HepG2 (cell line): ENCODE results near the gene NME7. TPM values are rescaled to one million over a fixed set of nuclear protein-coding genes. Genes with fewer than 3 reads are reported as not detected.
A peak's percentile ranks its signal among the peaks of the same experiment; 100 is the strongest.

Experiments used
- ATF1 ChIP-seq: IDR thresholded peaks from 2 replicates; pipeline ENCODE4 v1.6.1; 2016; ENCODE audit warnings: mild to moderate bottlenecking, control low read depth
- FOXA3 ChIP-seq: IDR thresholded peaks from 2 replicates; pipeline ENCODE4 v1.6.1; 2016; ENCODE audit warnings: missing genetic modification reagents, missing compliant biosample characterization
- HDAC2 ChIP-seq: sonication (generic); formaldehyde crosslinking; IDR thresholded peaks from 2 replicates; pipeline ENCODE4 v1.4.0; 2020; ENCODE audit warnings: missing genetic modification reagents
- ISX ChIP-seq: sonication (generic); formaldehyde crosslinking; conservative IDR thresholded peaks from 2 replicates; pipeline ENCODE4 v1.5.0; 2020; ENCODE audit warnings: missing genetic modification reagents
- JDP2 ChIP-seq: sonication (generic); formaldehyde crosslinking; IDR thresholded peaks from 2 replicates; pipeline ENCODE4 v1.8.1; 2022; ENCODE audit warnings: missing genetic modification reagents, borderline replicate concordance
- NFIB ChIP-seq: sonication (generic); formaldehyde crosslinking; IDR thresholded peaks from 2 replicates; pipeline ENCODE4 v1.9.0; 2021; ENCODE audit warnings: missing genetic modification reagents, mild to moderate bottlenecking, borderline replicate concordance
- PAF1 ChIP-seq: IDR thresholded peaks from 2 replicates; pipeline ENCODE4 v1.6.1; 2016; ENCODE audit warnings: missing genetic modification reagents, missing compliant biosample characterization
- PITX1 ChIP-seq: sonication (generic); formaldehyde crosslinking; IDR thresholded peaks from 2 replicates; pipeline ENCODE4 v1.5.1; 2020; ENCODE audit warnings: mild to moderate bottlenecking, missing genetic modification reagents
- SOX13 ChIP-seq, 3 experiments: fragments of 450-650 bp in 1 of 3; sonication (generic) in 1 of 3; formaldehyde crosslinking in 1 of 3; IDR thresholded peaks in 2 of 3; conservative IDR thresholded peaks in 1 of 3; 2 replicates each; pipeline versions ENCODE4 v1.5.0 to v1.6.1; 2016 to 2020; ENCODE audit warnings: antibody characterized with exemption in 1 of 3, mild to moderate bottlenecking in 1 of 3, missing compliant biosample characterization in 1 of 3, missing genetic modification reagents in 1 of 3, moderate library complexity in 1 of 3
- SRF ChIP-seq: IDR thresholded peaks from 2 replicates; pipeline ENCODE4 v1.6.1; 2011; ENCODE audit warnings: mild to moderate bottlenecking, low read depth, low read length, moderate library complexity
- ZFP41 ChIP-seq: sonication (generic); formaldehyde crosslinking; IDR thresholded peaks from 2 replicates; pipeline ENCODE4 v1.4.0; 2020; ENCODE audit warnings: mild to moderate bottlenecking, missing genetic modification reagents, borderline replicate concordance
- ZNF670 ChIP-seq: sonication (generic); formaldehyde crosslinking; IDR thresholded peaks from 2 replicates; pipeline ENCODE4 v1.8.0; 2022; ENCODE audit warnings: mild to moderate bottlenecking, missing genetic modification reagents, borderline replicate concordance
- polyA plus RNA-seq, 8 experiments: library from polyadenylated mRNA; depleted of rRNA in 3 of 8; stranded (reverse) in 7 of 8; unstranded in 1 of 8; fragments of >200 nt; fragmentation: Illumina TruSeq in 4 of 8; extraction: Trizol in 4 of 8; gene quantifications; 2 replicates each; pipeline versions ENCODE4 v1.2.1 to v1.2.3, GENCODE V29; 2011 to 2016; ENCODE audit warnings: low read depth in 4 of 8, missing spikeins in 1 of 8, mixed read lengths in 1 of 8; ENCODE audit not compliant: insufficient read depth in 1 of 8
- total RNA-seq, 5 experiments: library from RNA; depleted of rRNA; stranded (reverse); fragments of >200 nt; fragmentation: Illumina TruSeq; extraction: Trizol; gene quantifications; 2 replicates each; pipeline ENCODE4 v1.2.3, GENCODE V29; 2016; ENCODE audit warnings: low read depth in 1 of 5
- TF ChIP-seq, protein P1 (sequence below): sonication (generic); formaldehyde crosslinking; IDR thresholded peaks from 2 replicates; pipeline ENCODE4 v1.5.0; 2020; ENCODE audit warnings: mild to moderate bottlenecking, missing genetic modification reagents, borderline replicate concordance
- TF ChIP-seq, protein P2 (sequence below): sonication (generic); formaldehyde crosslinking; IDR thresholded peaks from 2 replicates; pipeline ENCODE4 v1.5.1; 2020; ENCODE audit warnings: mild to moderate bottlenecking, moderate library complexity, missing genetic modification reagents
- TF ChIP-seq, protein P3 (sequence below): sonication (generic); formaldehyde crosslinking; IDR thresholded peaks from 2 replicates; pipeline ENCODE4 v1.4.0; 2020; ENCODE audit warnings: missing genetic modification reagents
- TF ChIP-seq, protein P4 (sequence below): sonication (generic); formaldehyde crosslinking; IDR thresholded peaks from 2 replicates; pipeline ENCODE4 v1.4.0; 2020; ENCODE audit warnings: mild to moderate bottlenecking, missing genetic modification reagents
- TF ChIP-seq, protein P5 (sequence below): sonication (generic); formaldehyde crosslinking; IDR thresholded peaks from 2 replicates; pipeline ENCODE4 v1.4.0; 2020; ENCODE audit warnings: missing genetic modification reagents, borderline replicate concordance

The NME7 gene
- total and polyA plus RNA-seq, 2 of the 13 experiments (the other 11 are each of a cell fraction or from before 2014, with no cell fraction given), result 9.4 to 22.5 TPM

DNA sequence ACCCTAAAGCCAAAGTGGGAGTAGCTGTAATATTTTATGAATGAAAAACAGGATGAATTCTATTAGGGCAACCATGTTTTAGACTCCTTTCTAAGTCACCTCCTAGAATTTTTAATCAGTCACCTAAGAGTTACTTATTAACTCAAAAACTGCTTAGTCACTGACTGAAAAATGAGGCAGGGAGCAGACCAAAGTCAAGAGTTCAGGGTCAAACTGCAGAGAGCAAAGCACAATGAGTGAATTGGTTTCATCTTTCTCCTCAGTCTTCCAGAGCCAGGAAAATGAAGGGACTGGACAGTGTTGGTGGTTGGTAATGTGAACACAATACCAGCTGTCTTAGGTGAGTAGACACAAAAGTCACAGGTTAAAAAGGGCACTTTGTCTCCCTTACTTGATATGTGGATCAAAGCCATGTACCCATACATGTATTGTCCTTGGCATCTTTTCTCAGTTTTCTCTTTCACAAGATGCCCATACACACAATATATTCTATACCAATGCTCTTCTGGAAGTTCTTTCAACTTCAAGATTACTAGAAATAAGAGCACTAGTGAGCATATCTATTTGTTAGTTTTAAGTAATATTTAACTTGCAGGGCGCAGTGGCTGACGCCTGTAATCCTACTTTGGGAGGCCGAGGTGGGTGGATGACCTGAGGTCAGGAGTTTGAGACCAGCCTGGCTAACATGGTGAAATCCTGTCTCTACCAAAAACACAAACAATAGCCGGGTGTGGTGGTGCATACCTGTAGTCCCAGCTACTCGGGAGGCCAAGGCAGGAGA is 218.9 kb downstream of the NME7 start (continued):
- TF ChIP-seq, protein P1, sequence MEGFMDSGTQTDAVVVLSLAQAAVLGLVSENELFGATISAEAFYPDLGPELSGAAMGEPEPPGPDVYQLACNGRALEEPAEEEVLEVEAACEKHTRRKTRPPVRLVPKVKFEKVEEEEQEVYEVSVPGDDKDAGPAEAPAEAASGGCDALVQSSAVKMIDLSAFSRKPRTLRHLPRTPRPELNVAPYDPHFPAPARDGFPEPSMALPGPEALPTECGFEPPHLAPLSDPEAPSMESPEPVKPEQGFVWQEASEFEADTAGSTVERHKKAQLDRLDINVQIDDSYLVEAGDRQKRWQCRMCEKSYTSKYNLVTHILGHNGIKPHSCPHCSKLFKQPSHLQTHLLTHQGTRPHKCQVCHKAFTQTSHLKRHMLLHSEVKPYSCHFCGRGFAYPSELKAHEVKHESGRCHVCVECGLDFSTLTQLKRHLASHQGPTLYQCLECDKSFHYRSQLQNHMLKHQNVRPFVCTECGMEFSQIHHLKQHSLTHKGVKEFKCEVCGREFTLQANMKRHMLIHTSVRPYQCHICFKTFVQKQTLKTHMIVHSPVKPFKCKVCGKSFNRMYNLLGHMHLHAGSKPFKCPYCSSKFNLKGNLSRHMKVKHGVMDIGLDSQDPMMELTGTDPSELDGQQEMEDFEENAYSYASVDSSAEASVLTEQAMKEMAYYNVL (CRISPR knock-in tag), result peak; percentile 86; the same call in 1 of the 2 replicates
- no peak for TF ChIP-seq NFIB (CRISPR knock-in tag)
- TF ChIP-seq, protein P2, sequence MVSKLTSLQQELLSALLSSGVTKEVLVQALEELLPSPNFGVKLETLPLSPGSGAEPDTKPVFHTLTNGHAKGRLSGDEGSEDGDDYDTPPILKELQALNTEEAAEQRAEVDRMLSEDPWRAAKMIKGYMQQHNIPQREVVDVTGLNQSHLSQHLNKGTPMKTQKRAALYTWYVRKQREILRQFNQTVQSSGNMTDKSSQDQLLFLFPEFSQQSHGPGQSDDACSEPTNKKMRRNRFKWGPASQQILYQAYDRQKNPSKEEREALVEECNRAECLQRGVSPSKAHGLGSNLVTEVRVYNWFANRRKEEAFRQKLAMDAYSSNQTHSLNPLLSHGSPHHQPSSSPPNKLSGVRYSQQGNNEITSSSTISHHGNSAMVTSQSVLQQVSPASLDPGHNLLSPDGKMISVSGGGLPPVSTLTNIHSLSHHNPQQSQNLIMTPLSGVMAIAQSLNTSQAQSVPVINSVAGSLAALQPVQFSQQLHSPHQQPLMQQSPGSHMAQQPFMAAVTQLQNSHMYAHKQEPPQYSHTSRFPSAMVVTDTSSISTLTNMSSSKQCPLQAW (CRISPR knock-in tag), result peak; percentile 99
- no peak for TF ChIP-seq ZFP41
- TF ChIP-seq HDAC2 (CRISPR knock-in tag), result peak; percentile 85
- peak; percentile 80; the same call in 1 of the 2 replicates for TF ChIP-seq ZNF670 (CRISPR knock-in tag)
- TF ChIP-seq ATF1 (CRISPR knock-in tag), result peak; percentile 64; the same call in 1 of the 2 replicates
- TF ChIP-seq JDP2, result no peak
- no peak for TF ChIP-seq ISX (CRISPR knock-in tag)
- peak; percentile 74; the same call in 1 of the 2 replicates for TF ChIP-seq FOXA3 (CRISPR knock-in tag)
- no peak for TF ChIP-seq PAF1 (CRISPR knock-in tag)
- TF ChIP-seq PITX1, result peak; percentile 60; the same call in 1 of the 2 replicates
- TF ChIP-seq SOX13 (IDR thresholded peaks at IDR 0.05), result peak; percentile 75
- TF ChIP-seq SOX13 (CRISPR knock-in tag; conservative IDR thresholded peaks at IDR 0.05 in 1 of 2, IDR thresholded peaks at IDR 0.05 in 1 of 2), result peak in 1 of 2 experiments; percentile 95; a peak in 2 of 4 replicates
- TF ChIP-seq, protein P3, sequence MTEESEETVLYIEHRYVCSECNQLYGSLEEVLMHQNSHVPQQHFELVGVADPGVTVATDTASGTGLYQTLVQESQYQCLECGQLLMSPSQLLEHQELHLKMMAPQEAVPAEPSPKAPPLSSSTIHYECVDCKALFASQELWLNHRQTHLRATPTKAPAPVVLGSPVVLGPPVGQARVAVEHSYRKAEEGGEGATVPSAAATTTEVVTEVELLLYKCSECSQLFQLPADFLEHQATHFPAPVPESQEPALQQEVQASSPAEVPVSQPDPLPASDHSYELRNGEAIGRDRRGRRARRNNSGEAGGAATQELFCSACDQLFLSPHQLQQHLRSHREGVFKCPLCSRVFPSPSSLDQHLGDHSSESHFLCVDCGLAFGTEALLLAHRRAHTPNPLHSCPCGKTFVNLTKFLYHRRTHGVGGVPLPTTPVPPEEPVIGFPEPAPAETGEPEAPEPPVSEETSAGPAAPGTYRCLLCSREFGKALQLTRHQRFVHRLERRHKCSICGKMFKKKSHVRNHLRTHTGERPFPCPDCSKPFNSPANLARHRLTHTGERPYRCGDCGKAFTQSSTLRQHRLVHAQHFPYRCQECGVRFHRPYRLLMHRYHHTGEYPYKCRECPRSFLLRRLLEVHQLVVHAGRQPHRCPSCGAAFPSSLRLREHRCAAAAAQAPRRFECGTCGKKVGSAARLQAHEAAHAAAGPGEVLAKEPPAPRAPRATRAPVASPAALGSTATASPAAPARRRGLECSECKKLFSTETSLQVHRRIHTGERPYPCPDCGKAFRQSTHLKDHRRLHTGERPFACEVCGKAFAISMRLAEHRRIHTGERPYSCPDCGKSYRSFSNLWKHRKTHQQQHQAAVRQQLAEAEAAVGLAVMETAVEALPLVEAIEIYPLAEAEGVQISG (CRISPR knock-in tag), result peak; percentile 43
- TF ChIP-seq, protein P4, sequence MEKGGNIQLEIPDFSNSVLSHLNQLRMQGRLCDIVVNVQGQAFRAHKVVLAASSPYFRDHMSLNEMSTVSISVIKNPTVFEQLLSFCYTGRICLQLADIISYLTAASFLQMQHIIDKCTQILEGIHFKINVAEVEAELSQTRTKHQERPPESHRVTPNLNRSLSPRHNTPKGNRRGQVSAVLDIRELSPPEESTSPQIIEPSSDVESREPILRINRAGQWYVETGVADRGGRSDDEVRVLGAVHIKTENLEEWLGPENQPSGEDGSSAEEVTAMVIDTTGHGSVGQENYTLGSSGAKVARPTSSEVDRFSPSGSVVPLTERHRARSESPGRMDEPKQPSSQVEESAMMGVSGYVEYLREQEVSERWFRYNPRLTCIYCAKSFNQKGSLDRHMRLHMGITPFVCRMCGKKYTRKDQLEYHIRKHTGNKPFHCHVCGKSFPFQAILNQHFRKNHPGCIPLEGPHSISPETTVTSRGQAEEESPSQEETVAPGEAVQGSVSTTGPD (CRISPR knock-in tag), result peak; percentile 92
- no peak for TF ChIP-seq SRF
- TF ChIP-seq, protein P5, sequence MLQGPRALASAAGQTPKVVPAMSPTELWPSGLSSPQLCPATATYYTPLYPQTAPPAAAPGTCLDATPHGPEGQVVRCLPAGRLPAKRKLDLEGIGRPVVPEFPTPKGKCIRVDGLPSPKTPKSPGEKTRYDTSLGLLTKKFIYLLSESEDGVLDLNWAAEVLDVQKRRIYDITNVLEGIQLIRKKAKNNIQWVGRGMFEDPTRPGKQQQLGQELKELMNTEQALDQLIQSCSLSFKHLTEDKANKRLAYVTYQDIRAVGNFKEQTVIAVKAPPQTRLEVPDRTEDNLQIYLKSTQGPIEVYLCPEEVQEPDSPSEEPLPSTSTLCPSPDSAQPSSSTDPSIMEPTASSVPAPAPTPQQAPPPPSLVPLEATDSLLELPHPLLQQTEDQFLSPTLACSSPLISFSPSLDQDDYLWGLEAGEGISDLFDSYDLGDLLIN, result no peak
